Measurements from ENCODE around the gene PCP4.

DNA sequence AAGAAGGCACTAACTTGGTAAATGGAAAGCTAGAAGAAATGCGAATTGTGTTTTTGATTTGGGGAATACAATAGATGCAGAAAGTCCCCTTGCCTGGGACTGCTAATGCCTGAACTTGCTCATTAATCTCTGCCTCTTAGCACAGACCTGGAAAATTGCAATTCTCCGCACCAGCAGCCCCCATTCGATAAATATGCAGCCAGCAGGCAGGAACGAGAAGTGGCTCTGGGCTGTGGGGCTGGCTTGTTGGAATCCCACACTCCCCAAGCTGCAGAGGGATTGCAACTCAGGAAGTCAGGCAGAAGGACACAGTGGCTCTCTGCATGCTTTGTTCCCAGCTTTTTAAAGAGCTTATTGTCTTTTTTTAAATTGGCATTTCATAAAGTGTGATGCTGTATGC, 51.3 kb downstream of the PCP4 start:
- no peak for TF ChIP-seq CTCF (conservative IDR thresholded peaks at IDR 0.05 in 1 of 2, IDR thresholded peaks at IDR 0.05 in 1 of 2; ENCODE audit: extremely low read depth in 1 of 2, insufficient read depth in 1 of 2, low read depth in 1 of 2, low read length in 2 of 2)
- no peak for TF ChIP-seq EZH2 (IDR thresholded peaks at IDR 0.05; ENCODE audit: borderline replicate concordance, low read length)
